Measurements from ENCODE around the gene ACOT12. TPM values are rescaled to one million over a fixed set of nuclear protein-coding genes. Genes with fewer than 3 reads are reported as not detected.

ACOT12 gene
- total and polyA plus RNA-seq, 2 of the 13 experiments (the other 11 are each of a cell fraction or from before 2014, with no cell fraction given) = not detected

DNA sequence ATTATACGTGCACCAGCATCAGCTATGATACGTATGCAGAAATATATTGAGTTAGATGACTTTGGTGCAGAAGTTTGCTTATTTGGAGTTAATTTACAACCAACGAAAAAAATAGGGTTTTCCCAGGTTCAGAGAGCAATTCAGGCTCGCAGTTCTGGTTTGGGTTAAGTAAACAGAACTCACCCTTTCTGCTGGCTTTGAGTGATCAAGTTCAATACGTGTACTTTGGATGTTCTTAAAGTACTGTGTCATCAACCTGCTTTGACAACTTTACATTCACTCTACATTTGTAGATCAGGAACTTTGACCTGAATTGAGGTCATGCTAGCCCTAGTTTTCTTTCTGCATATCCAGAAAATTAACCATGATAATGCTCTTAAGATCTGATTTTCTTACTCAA lies 40.7 kb downstream of the ACOT12 start (continued):
- TF ChIP-seq, protein P1, sequence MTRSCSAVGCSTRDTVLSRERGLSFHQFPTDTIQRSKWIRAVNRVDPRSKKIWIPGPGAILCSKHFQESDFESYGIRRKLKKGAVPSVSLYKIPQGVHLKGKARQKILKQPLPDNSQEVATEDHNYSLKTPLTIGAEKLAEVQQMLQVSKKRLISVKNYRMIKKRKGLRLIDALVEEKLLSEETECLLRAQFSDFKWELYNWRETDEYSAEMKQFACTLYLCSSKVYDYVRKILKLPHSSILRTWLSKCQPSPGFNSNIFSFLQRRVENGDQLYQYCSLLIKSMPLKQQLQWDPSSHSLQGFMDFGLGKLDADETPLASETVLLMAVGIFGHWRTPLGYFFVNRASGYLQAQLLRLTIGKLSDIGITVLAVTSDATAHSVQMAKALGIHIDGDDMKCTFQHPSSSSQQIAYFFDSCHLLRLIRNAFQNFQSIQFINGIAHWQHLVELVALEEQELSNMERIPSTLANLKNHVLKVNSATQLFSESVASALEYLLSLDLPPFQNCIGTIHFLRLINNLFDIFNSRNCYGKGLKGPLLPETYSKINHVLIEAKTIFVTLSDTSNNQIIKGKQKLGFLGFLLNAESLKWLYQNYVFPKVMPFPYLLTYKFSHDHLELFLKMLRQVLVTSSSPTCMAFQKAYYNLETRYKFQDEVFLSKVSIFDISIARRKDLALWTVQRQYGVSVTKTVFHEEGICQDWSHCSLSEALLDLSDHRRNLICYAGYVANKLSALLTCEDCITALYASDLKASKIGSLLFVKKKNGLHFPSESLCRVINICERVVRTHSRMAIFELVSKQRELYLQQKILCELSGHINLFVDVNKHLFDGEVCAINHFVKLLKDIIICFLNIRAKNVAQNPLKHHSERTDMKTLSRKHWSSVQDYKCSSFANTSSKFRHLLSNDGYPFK (CRISPR knock-in tag; IDR thresholded peaks at IDR 0.05; ENCODE audit: borderline replicate concordance) = no peak
- TF ChIP-seq ZMYM4 (CRISPR knock-in tag; IDR thresholded peaks at IDR 0.05) (peak; percentile 80), PCBP2 (optimal IDR thresholded peaks at IDR 0.05; ENCODE audit: low read depth, low read length, poor library complexity, severe bottlenecking) (no peak), ZNF530 (CRISPR knock-in tag; IDR thresholded peaks at IDR 0.05; ENCODE audit: low read depth) (no peak), HNF4G (IDR thresholded peaks at IDR 0.05; ENCODE audit: borderline replicate concordance, low read depth, low read length) (peak; percentile 89), HNF4G (CRISPR knock-in tag; IDR thresholded peaks at IDR 0.05; ENCODE audit: borderline replicate concordance, low read depth) (peak; percentile 80; the same call in 1 of the 2 replicates), ZFP90 (CRISPR knock-in tag; IDR thresholded peaks at IDR 0.05; ENCODE audit: borderline replicate concordance) (no peak), CC2D1A (CRISPR knock-in tag; IDR thresholded peaks at IDR 0.05) (no peak), RCOR2 (CRISPR knock-in tag; IDR thresholded peaks at IDR 0.05) (0 out of 2 replicates have a peak, but pooled peaks have one; percentile 42)
- TF ChIP-seq, protein P2, sequence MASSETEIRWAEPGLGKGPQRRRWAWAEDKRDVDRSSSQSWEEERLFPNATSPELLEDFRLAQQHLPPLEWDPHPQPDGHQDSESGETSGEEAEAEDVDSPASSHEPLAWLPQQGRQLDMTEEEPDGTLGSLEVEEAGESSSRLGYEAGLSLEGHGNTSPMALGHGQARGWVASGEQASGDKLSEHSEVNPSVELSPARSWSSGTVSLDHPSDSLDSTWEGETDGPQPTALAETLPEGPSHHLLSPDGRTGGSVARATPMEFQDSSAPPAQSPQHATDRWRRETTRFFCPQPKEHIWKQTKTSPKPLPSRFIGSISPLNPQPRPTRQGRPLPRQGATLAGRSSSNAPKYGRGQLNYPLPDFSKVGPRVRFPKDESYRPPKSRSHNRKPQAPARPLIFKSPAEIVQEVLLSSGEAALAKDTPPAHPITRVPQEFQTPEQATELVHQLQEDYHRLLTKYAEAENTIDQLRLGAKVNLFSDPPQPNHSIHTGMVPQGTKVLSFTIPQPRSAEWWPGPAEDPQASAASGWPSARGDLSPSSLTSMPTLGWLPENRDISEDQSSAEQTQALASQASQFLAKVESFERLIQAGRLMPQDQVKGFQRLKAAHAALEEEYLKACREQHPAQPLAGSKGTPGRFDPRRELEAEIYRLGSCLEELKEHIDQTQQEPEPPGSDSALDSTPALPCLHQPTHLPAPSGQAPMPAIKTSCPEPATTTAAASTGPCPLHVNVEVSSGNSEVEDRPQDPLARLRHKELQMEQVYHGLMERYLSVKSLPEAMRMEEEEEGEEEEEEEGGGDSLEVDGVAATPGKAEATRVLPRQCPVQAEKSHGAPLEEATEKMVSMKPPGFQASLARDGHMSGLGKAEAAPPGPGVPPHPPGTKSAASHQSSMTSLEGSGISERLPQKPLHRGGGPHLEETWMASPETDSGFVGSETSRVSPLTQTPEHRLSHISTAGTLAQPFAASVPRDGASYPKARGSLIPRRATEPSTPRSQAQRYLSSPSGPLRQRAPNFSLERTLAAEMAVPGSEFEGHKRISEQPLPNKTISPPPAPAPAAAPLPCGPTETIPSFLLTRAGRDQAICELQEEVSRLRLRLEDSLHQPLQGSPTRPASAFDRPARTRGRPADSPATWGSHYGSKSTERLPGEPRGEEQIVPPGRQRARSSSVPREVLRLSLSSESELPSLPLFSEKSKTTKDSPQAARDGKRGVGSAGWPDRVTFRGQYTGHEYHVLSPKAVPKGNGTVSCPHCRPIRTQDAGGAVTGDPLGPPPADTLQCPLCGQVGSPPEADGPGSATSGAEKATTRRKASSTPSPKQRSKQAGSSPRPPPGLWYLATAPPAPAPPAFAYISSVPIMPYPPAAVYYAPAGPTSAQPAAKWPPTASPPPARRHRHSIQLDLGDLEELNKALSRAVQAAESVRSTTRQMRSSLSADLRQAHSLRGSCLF (CRISPR knock-in tag; IDR thresholded peaks at IDR 0.05; ENCODE audit: borderline replicate concordance) = no peak
- TF ChIP-seq, protein P3, sequence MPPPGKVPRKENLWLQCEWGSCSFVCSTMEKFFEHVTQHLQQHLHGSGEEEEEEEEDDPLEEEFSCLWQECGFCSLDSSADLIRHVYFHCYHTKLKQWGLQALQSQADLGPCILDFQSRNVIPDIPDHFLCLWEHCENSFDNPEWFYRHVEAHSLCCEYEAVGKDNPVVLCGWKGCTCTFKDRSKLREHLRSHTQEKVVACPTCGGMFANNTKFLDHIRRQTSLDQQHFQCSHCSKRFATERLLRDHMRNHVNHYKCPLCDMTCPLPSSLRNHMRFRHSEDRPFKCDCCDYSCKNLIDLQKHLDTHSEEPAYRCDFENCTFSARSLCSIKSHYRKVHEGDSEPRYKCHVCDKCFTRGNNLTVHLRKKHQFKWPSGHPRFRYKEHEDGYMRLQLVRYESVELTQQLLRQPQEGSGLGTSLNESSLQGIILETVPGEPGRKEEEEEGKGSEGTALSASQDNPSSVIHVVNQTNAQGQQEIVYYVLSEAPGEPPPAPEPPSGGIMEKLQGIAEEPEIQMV (CRISPR knock-in tag; IDR thresholded peaks at IDR 0.05; ENCODE audit: low read depth) = no peak
- TF ChIP-seq, protein P4, sequence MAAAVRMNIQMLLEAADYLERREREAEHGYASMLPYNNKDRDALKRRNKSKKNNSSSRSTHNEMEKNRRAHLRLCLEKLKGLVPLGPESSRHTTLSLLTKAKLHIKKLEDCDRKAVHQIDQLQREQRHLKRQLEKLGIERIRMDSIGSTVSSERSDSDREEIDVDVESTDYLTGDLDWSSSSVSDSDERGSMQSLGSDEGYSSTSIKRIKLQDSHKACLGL (CRISPR knock-in tag; IDR thresholded peaks at IDR 0.05) = no peak
- TF ChIP-seq, protein P5, sequence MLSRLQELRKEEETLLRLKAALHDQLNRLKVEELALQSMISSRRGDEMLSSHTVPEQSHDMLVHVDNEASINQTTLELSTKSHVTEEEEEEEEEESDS (CRISPR knock-in tag; IDR thresholded peaks at IDR 0.05; ENCODE audit: borderline replicate concordance) = no peak
- TF ChIP-seq, protein P6, sequence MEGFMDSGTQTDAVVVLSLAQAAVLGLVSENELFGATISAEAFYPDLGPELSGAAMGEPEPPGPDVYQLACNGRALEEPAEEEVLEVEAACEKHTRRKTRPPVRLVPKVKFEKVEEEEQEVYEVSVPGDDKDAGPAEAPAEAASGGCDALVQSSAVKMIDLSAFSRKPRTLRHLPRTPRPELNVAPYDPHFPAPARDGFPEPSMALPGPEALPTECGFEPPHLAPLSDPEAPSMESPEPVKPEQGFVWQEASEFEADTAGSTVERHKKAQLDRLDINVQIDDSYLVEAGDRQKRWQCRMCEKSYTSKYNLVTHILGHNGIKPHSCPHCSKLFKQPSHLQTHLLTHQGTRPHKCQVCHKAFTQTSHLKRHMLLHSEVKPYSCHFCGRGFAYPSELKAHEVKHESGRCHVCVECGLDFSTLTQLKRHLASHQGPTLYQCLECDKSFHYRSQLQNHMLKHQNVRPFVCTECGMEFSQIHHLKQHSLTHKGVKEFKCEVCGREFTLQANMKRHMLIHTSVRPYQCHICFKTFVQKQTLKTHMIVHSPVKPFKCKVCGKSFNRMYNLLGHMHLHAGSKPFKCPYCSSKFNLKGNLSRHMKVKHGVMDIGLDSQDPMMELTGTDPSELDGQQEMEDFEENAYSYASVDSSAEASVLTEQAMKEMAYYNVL (CRISPR knock-in tag; IDR thresholded peaks at IDR 0.05; ENCODE audit: borderline replicate concordance) = no peak
- TF ChIP-seq, protein P7, sequence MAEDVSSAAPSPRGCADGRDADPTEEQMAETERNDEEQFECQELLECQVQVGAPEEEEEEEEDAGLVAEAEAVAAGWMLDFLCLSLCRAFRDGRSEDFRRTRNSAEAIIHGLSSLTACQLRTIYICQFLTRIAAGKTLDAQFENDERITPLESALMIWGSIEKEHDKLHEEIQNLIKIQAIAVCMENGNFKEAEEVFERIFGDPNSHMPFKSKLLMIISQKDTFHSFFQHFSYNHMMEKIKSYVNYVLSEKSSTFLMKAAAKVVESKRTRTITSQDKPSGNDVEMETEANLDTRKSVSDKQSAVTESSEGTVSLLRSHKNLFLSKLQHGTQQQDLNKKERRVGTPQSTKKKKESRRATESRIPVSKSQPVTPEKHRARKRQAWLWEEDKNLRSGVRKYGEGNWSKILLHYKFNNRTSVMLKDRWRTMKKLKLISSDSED (CRISPR knock-in tag; IDR thresholded peaks at IDR 0.05) = no peak
